NCI-H1092 treated with DMSO at 0.1 percent for 48 hours (cell line): ENCODE data around the gene PLIN5.

Experiments
- DNase-seq: peaks from one replicate; lab custom pipeline; 2025; lab: John Stamatoyannopoulos, UW

Gene PLIN5

DNA sequence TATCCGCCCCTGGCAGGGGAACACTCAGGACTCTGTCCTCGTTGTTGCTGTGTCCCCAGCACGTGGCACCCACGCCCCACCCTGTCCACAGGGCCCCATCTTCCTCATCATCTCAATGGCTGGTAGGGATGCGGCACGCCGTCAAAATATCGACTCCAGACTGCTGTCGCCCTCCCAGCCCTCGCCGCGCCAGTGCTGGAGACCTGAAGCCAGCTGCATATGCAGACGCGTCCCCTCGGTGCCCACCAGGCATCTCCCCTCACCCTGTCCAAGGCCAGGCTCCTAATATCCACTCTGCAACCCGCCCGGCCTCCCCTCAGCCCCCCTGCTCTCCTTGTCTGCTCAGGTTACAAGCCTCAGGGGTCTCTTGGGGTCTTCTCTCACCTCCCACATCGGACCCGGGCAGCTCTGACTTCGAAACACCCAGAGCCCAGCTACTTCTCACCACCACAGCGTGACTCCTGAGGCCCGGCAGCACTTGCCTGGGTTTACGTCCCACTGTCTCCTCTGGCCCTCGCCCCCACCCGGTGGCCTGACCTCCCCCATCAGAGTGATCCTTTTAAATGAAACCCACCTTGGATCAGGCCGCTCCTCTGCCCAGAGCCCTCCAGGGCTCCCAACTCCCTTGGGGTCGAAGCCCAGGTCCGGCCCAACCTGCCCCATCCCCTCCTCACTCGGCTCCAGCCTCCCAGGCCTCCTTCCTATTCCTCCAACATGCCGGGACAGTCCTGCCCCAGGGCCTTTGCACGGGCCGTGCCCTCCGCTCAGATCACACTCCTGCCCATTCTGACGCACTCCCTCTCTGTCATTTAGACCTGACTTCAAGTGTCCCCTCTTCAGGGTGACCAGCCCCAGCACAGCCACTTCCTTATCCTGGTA is 29.2 kb downstream of the PLIN5 start:
- no peak for DNase-seq

DNA sequence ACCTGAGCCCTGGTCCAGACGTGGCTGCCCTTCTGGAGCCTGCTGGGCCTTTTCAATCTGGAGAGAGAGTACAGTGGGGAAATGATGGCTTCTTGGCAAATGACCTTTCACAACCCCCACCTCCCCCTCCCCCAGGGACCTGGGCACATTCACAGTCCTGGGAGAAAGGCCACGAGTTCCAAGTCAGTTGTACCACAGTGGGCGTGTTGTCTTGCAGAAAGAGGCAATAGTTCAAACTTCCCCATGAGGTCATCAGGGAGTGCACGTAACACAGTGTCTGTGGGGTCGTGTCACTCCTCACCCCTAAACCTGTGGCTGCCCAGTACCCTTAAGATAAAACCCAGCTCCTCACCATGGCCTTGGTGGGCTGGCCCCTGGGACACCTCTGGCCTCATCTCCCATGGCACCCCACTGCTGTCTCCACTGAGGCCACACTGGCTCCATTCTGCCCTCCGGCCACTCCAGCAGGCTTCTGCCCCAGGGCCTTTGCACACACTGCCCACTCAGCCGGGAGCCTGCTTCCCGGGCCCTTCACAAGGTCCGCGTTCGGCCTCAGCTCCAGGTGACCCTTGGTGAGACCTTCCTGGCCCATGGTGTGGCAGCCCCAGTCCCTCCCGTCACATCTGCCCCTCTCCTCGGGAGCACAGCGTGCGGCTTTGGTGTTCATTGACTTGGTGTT is 30.0 kb downstream of the PLIN5 start:
- no peak for DNase-seq

DNA sequence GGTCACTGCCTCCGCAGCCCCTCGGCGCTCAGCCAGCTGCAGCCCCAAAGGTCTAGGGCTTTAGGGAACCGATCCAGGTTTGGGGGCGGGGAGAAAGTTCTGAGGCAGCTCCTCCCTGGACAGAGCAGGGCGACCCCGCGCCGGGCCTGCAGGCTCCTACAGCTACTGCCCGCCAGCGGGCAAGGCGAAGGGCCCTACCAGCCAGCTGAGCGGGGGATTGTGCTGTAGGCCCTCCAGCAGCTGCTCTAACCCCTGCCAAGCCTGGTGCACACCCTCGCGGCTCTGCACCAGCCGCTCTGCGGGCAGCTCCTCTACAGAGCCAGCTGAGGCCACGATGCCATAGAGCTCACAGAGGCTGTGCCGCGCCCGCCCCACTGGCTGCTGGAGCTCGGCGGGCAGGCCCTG is 30.7 kb downstream of the PLIN5 start:
- DNase-seq, result no peak

DNA sequence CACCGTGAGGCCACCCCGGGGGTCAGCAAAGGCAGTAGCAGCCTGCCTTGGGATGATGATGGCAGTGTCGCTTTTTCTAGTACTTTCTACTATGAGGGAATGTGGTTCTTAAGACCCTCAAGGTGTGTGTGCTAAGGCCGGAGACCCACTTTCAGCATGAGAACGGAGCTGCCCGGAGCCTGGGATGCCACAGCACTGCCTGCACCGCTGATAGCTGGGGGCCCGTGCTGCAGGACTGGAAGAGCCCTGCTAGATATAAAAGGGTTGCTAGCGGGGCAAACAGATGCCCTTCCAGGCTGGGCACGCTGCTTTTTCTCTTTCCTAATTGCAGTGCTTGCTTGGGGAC is 31.2 kb downstream of the PLIN5 start:
- DNase-seq, result no peak

DNA sequence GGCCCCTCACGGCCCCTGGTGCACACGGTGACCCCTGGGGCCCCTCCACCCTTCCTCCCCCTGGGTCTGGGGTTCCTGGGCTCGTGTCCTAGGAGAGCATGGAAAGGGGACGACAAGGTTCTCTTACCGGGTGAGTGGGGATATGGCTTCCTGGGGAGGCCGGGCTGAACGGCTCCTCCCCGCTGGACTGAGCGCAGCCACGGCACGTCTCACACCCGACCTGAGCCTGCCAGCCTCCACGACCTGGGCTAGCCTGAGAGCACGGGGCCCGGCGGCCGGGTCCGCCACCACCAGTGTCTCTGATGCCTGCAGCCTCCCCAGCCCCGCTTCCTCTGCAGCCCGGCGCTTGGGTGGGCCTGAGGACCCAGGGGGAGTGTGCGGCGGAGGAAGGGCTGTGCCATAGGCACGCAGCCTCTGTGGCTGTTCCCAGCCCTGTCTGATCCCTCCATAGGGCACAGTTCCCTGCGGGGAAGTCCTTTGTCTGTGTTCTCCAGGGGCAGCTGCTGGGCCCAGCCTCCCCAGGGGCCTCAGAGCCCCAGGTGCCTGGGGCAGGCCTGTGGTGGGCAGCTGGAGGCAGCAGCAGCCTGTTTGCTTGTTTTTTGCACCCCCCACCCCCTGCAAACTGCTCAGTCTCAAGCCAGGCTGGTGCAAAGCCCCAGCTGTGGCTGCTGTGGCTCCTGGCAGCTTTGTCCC is 31.7 kb downstream of the PLIN5 start:
- no peak for DNase-seq

DNA sequence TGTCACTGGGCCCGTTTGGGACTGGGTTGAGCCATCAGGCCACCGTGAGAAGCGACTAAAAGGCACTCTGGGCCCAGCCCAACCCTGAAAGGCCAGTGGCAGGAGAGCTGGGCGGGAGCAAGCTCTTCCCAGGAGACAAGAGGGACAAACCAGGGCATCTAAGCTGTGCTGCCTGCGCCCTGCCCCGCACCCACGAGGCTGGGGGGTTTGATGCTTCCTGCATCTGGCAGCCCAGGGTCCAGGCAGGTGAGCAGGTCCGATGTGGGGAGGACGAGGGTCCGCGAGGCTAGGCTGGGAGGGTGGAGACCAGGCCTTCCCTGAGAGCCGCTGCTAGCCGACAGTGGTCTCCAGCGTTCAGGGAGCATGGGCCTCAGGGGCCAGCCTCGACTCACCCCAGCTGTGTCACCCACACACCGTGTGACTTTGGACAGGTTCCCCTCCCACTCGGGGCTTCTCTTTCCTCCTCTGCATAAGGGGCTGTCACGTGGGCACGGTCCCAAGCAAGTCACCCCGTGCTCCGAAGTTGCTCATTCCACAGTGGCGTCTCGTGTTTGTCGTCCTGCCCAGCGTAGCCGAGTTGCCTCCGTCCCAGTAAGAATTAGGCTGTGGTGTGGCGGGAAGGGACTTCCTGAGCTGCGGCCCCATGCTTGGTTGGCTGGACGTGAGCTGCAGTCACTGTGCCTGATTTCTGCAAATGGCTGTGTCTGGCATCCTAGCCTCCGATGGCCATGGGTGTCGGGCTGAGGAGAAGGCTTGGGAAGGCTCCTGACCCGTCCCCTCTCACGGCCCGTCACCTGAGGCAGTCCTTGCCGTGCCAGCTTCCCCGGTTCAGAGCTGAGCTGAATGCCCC is 32.5 kb downstream of the PLIN5 start:
- DNase-seq, result no peak

DNA sequence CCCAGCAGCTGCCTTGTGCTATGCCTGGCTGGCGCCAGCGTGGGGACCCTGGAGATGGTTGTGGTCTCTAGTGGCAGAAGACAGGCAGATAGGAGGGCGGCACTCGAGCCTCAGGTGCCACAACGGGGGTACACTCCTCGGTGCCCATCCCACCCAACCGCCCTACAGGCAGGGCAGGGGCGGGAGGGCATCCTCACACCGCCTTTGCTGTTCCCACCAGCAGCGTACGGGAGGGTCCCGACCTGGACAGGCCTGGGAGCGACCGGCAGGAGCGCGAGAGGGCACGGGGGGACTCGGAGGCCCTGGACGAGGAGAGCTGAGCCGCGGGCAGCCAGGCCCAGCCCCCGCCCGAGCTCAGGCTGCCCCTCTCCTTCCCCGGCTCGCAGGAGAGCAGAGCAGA is 33.3 kb downstream of the PLIN5 start:
- no peak for DNase-seq

DNA sequence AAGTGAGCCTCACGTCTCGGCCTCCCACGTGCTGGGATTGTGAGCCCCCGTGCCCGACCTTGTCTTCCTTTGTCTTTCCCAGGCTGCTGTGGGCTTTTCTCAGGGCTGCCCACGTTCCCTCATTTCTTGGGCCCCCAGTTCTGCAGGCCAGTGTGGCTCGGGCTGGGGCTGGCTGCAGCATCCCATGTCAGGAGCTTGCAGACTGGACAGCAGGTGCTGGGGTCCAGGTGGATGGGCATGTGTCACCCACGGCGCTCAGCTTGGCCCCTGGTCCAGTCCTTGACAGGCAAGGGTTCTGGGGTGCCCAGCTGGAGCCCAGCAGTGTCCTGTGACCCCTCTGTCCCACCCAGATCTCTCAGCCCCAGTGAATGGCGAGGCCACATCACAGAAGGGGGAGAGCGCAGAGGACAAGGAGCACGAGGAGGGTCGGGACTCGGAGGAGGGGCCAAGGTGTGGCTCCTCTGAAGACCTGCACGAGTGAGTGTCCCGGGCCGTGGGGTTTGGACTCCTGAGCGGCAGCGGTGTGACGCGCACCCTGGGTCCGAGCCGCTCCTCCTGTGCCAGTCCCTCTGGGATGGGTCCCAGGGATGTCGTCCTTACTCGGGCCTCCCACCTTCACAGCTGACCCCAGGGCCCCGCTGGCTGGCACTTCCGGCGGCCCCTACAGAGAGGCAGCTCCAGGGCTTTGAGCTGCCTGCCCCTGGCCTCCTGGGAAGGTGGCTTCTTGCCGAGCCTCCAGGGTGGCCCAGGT is 34.0 kb downstream of the PLIN5 start:
- no peak for DNase-seq

DNA sequence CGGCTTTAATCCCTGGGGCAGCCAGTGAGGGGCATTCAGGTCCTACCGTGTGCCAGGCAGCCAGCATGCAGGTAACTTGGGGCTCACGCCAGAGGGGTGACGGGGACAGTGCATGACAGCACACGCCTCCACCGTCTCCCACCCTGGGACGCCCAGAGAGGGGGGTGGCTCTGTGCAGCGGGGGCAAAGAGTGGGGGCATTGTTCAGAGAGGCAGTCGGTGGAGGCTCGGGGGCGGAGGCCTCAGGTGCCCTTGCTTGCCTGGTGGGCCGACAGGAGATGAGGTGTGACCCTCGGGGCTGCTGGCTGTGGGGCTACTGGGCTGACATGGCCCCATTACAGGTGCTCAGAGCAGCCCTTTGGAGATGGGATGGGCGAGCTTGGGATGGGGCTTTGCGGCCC is 35.2 kb downstream of the PLIN5 start:
- no peak for DNase-seq

DNA sequence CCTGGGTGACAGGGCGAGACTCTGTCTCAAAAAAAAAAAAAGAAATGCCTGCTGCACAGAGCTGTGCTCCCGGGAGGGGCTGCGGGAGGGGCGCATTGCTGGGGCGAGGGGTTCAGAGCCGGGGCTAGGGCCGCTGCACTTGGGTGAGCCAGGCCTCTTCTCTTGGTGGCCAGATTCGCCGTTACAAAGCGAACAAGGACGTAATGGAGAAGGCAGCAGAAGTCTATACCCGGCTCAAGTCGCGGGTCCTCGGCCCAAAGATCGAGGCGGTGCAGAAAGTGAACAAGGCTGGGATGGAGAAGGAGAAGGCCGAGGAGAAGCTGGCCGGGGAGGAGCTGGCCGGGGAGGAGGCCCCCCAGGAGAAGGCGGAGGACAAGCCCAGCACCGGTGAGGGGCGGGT is 35.7 kb downstream of the PLIN5 start:
- DNase-seq, result no peak

DNA sequence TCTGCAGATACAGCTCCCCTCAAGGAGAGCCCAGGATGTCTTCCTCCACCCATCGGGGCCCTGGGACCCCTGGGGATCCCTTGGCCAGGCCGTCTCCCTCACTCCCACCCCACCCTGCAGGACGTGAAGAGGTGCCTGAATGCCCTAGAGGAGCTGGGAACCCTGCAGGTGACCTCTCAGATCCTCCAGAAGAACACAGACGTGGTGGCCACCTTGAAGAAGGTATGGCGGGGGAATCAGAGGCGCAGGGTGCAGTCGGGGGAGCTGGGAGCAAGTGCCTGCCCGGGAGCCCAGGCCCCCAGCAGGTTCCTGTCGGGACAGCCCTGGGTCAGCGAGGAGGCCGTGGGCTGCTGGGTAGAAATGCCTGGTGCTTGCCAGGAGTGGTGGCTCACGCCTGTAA is 36.3 kb downstream of the PLIN5 start:
- DNase-seq, result no peak

DNA sequence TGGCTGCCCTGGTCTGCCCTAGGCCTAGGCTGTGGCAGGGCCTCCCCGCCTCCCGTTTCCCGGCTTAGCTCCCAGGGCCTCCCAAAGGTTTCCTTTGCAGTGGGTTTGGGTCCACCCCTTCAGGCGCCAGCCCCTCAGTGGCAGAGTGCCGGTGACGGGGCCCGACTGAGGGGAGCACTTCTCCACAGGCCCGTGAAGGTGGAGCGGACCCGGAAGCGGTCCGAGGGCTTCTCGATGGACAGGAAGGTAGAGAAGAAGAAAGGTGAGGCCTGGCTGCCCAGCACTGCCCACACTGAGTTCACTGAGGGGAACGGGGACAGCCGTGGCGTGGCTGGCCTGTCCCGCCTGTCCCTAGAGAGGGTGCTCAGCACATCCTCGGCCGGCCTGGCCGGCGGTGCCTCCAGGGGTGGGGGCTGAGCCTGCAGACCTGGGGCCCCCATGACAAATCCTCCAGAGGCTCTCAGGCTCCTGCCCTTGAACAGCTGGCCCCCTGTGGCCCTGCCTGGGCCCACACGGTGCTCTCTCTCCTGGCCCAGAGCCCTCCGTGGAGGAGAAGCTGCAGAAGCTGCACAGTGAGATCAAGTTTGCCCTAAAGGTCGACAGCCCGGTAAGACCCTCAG is 37.1 kb downstream of the PLIN5 start:
- DNase-seq, result no peak

DNA sequence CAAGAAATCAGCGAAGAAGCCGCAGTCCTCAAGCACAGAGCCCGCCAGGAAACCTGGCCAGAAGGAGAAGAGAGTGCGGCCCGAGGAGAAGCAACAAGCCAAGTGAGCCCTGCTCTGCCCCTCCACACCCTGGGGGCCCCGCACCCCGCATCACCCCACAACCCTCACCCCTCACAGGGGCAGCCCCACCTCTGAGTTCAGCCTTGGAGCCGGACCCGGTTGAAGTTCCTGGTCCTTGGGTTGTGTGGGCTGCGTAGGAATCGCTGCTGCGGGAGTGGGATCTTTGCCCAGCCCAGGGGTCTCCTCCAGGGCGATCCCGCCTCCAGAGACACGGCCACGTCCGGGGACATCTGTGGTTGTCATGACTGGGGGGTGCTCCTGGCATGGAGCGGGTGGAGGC is 38.7 kb downstream of the PLIN5 start:
- DNase-seq, result no peak

DNA sequence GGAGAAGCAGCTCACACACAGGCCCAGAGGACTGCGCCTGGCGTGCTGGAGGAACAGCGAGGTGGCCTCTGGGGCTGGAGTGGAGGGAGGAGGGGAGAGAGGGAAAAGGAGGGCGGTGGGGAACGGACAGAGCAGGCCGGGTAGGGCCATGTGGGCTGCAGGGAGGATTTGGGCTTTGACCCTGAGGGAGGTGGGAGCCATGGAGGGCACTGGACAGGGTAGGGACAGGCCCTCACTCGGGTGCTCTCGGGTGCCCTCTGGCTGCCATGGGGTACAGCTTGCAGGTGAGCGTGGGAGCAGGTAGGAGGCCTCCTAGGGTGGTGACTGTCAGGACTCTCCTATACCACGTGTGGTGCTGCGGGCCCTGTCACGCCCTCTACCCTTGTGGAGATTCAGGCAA is 39.6 kb downstream of the PLIN5 start:
- no peak for DNase-seq

DNA sequence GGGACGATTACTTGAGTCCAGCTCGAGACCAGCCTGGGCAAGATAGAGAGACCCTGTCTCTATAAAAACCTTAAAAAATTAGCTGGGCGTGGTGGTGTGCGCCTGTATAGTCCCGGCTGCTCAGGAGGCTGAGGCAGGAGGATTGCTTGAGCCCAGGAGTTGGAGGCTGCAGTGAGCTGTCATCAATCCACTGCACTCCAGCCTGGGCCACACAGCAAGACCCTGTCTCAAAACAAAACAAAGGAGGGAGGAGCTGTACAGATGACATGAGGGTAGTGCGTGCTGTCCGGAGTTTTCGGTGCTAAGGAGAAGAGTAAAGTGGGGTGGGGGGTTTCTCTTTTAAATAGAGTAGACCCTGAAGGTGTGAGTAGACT is 40.3 kb downstream of the PLIN5 start:
- no peak for DNase-seq

DNA sequence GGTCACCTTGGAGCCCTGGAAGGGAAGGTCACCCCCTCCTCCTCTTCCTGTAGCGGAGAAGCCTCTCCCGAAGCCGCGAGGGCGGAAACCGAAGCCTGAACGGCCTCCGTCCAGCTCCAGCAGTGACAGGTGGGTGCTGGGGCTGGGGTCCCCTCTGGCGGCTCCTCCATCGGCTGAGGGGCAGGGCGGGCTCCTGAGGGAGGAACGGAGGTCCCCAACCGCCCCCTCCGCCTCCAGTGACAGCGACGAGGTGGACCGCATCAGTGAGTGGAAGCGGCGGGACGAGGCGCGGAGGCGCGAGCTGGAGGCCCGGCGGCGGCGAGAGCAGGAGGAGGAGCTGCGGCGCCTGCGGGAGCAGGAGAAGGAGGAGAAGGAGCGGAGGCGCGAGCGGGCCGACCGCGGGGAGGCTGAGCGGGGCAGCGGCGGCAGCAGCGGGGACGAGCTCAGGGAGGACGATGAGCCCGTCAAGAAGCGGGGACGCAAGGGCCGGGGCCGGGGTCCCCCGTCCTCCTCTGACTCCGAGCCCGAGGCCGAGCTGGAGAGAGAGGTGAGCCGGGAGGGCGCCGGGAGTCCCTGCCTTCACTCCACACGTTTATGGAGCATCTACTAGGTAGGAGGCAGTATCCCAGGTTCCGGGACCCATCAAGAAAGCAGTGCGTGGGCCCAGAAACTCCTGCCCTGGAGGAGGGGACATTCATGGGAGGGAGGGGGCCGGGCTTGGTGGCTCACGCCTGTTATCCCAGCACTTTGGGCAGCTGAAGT is 40.9 kb downstream of the PLIN5 start:
- DNase-seq, result no peak

DNA sequence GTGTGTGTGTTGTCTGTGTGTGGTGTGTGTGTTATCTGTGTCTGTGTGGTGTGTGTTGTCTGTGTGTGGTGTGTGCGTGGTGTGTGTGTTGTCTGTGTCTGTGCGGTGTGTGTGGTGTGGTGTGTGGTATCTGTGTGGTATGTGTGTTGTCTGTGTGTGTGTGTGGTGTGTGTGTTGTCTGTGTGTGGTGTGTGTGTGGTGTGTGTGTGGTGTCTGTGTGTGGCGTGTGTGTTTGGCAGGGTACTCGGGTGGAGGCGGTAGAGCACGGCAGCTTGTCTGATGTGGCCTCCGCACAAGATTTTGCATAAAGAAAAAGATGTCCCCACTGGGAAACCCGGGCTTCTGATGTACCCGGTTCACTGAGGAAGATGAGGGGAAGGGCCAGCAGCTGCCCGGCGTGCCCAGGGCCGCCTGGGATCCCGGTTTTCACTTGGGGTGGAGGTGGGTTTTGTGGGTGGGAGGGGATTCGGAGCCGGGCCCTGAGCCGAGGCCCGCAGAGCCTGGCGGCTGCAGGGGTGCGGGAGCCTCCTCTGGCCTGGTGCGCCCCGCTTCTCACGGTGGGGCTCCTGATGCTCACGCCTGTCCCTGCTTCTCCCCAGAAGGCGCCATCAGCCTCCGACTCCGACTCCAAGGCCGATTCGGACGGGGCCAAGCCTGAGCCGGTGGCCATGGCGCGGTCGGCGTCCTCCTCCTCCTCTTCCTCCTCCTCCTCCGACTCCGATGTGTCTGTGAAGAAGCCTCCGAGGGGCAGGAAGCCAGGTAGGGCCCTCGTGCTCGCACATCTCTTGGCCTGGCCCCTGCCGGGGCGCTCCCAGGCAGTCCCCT is 41.7 kb downstream of the PLIN5 start:
- DNase-seq, result no peak

DNA sequence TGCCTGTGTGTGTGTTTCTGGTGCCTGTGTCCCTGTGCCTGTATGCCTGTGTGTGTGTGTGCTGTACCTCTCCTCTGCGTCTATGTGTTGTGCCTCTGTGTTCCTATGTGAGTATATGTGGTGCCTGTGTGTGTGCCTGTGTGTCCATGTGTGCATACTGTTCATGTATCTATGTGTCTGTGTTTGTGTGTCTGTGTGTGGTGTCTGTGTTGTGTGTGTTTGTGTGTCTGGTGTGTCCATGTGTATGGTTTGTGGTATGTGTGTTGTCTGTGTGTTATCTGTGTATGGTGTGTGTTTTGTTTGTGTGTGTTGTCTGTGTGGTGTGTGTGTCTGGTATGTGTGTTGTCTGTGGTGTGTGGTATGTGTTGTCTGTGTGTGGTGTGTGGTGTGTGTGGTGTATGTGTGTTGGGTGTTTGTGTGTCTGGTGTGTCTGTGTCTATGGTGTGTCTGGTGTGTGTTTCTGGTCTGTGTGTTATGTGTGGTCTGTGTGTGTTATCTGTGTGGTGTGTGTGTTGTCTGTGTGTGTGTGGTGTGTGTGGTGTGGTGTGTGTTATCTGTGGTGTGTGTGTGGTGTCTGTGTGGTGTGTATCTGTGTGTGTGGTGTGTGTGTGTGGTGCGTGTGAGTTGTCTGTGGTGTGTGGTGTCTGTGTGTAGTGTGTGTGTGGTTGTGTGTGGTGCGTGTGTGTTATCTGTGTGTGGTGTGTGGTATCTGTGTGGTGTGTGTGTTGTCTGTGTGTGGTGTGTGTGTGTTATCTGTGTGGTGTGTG is 42.5 kb downstream of the PLIN5 start:
- DNase-seq, result no peak

DNA sequence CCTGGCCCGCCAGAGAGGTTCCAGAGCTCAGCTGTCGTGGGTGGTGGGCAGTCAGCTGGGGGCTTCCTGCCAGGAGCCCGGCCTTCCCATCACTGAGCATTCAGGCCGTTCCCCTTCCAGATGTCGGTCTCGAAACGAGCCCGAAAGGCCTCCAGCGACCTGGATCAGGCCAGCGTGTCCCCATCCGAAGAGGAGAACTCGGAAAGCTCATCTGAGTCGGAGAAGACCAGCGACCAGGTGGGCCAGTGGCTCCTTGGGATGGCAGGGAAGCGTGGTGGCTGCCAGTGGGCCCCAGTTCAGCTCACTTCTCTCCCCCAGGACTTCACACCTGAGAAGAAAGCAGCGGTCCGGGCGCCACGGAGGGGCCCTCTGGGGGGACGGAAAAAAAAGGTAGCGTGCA is 43.6 kb downstream of the PLIN5 start:
- no peak for DNase-seq
